GM18858 (cell line): ENCODE measurements around the gene RREB1.
A peak's percentile ranks its signal among the peaks of the same experiment; 100 is the strongest.
"Not testable (repeated sequence)": the region's sequence is repeated elsewhere in the genome, so short reads cannot be mapped to it uniquely, and the experiment has no call there.

Experiments
- ATAC-seq: cut with Tn5 transposase; IDR thresholded peaks from one replicate; pipeline ENCODE4 v1.9.1; 2021; ENCODE audit not compliant: unreplicated experiment

RREB1 gene

DNA sequence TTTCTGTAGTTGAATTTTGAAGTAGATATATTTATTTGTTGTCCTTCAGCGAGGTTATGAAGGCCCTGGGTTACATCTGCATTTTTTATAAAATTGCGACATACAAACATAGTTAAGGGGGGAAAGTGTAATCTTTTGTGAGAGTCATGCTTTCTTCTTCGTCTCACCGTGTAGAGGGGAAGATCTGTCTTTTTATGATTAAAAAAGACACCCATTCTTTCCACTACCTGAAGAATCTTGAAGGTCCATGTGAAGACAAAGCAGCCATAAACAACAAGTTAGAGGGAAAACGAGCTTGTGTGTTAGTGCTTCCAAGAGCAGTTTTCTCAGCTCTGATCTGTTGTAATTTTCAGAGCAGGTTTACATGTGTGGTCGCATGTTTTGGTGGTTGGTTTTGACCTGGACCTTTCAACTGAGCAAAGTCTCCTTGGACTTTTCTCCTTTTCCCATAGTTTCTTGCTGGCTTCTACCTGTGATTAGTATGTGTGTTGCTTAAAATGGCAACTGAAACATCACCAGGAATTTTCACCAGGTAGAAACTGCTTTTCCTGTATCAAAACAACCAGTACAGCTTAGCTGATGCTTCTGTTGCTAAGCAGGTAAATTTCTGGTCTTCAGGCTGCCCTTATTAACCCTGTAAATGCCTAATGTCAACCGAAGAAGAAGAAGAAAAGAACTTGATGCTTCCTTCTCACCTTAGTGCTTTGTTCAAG lies 37.3 kb downstream of the RREB1 start:
- no peak for ATAC-seq

GRCh38 chr6:7145585-7145884 lies 37.8 kb downstream of the RREB1 start:
- no peak for ATAC-seq

DNA sequence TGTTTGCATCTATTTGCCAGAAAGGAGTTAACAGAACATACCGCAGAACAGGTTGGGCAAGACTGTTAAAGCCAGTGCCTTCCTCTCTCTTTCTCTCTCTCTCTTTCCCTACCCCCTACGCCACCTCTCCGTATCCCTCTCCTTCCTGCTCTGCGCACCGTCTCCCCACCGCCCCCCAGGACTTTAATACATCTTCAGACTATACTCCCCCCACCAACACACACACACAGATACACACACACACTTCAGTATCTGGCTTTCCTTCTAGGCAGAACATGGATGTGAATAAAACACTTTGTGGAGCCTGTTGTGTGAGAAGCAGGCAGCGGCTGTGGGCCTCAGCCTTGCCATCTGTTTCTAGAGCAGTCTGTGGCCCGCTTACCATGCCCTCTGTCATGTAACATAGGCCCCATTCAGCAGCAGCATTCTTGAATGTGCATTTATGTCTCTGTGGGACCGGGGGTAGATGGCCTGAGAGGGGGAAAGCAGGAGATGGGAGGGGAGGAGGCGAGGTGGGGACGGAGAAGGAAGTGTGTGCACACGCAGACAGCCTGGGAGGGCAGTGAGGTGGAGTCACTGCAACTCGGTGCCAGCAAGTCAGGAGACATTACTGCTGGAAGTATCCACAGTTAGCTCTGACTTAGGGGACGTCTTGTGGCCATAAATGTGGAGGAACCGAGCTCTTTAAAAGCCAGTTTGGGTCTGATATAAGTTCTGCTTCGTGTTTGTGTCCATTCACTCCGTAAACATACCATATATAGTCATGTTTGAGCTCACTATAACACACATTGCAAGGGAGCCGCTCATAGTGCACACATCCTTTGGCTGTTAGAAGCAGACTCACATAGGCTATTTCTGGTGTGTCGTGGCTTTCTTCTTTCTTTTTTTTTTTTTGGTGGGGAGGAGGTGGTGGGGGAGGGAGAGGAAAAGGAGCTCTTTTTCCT lies 38.4 kb downstream of the RREB1 start:
- ATAC-seq, result peak; percentile 37

GRCh38 chr6:7147051-7147671 lies 39.4 kb downstream of the RREB1 start:
- no peak for ATAC-seq

DNA sequence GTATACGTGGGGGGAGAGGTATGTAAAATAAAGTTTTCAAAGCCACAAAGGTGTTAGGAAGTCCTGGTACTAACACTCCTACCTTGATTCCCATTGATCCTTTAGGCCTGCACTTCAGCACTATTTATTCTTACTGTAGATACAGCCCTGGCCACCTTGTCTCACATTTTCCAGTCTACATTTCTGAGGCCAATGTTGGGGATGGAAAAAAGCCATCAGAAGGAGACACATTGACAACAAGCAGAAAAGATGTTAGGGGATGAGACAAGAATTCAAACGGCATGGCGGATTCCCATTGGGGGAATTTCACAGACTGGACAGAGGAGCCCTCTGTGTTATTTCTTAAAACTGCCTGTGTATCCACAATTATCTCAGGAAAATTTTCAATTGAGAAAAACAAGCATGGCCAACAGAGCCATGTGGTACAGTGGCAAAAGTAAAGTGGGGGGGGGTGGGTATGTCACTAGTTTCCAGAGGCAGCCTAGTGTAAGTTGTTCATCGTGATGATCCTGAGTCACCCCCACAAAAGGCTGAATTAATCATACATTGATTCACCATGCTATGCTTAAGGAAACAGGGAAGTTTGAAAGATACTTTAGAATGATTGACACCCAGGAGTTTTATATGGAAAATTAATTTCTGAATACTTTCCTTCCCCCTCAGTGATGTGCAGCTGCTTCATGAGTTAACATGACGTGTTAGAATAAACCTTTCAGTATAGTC lies 40.5 kb downstream of the RREB1 start:
- no peak for ATAC-seq

DNA sequence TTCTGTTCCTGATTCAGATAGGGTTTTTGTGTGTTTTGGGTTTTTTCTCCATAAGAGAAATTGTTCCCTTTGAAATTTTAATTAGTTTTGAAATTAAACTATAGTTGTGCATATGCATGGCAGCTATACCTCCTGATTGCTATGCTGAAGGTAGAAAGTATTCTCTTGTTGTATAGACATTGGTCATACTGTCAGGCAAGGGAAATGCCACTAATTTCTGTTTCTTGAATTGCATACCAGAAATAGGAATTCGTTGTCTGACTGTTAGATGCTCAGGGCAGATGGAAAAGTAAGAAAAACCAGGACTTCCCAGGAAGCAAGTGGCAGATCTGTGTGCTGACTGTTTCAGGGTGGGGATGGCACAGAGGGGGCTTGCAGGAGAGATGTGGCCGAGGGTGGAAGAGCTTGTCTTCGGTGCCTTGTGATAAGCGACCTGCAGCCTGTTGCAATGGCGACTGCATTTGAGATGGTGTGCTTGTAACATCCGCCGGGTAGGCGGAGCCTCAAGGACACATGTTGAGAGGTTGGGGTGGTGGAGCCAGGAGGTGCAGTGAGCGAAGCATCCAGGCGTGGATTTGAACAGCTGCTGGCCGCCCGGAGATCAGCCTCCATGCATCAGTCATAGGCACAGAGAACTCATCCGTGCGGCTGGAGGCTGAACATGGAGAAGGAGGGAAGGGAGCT lies 42.8 kb downstream of the RREB1 start:
- no peak for ATAC-seq

DNA sequence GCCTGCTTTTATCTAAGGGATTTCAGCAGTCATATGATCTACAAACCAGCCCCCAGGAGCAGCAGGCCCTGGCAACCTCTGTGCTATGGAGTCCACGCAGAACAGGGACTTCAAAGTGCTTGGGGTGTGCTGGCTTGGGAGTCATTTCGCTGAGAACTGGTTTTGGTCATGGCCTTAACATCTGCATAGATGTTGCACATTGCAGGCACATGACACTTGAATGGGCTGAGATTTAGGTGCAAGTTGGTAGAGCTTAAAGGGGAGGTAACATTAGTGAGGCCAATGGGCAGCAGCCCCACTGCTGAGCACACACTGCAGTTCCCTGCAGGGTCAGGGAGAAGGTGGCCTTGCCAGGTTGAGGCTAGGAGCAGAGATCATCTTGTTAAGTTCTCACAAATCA lies 43.6 kb downstream of the RREB1 start:
- ATAC-seq, result no peak

- ATAC-seq, result no peak
Measured at GRCh38 chr6:7152462-7152861, 44.7 kb downstream of the RREB1 start.

DNA sequence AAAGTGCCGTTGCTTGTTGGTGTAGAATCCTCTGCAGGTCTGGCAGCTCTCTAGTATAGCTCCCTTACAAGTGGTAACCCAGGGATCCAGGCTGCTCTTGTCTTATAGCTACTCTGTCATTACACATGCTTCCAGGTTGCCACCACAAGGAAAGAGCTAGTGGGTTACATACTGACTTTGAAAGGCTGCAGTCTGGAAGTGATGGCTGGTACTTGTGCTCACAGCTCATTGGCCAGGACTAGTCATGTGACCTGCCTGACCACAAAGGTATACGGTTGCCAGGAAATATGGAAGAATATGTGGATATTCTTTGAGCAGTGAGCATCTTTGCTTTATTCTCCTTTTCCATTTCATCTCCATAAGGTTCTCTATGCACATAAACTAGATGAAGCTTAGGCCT lies 46.0 kb downstream of the RREB1 start:
- ATAC-seq, result no peak

- ATAC-seq, result peak; percentile 73
Measured at GRCh38 chr6:7154341-7155139, 46.8 kb downstream of the RREB1 start.

DNA sequence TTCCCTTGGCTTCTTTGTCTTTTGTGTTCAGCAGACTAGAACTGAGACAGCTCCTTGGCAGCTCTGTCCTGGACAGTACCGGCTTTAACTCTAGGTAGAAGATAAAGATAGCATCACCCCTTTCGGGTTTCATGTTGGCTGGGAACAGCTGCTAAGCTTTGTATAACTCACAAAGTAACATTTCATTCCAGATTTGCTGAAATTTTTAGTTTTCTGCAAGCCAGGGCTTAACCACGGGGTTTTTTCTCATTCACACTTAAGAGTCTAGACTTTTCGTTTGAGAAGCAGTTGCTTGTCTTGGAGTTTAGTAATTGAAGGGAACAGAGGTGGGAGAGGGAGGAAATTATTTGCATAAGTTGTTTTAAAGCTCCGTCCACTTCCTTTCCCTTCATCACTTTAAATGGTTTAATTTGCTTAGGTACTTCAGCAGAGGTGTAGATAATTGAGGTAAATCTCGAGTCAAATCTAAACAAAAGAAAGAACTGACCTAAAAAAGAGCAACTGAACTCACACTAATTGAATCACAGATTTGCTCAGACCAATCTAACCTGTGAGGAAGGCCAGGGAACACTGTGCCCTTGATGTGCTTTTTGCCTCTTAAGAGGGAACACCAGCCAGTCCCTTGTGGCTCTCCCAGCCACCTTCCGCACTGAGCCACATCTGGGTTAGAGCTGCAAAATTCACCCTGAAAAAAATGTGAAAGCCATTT lies 48.3 kb downstream of the RREB1 start:
- ATAC-seq, result peak; percentile 23

DNA sequence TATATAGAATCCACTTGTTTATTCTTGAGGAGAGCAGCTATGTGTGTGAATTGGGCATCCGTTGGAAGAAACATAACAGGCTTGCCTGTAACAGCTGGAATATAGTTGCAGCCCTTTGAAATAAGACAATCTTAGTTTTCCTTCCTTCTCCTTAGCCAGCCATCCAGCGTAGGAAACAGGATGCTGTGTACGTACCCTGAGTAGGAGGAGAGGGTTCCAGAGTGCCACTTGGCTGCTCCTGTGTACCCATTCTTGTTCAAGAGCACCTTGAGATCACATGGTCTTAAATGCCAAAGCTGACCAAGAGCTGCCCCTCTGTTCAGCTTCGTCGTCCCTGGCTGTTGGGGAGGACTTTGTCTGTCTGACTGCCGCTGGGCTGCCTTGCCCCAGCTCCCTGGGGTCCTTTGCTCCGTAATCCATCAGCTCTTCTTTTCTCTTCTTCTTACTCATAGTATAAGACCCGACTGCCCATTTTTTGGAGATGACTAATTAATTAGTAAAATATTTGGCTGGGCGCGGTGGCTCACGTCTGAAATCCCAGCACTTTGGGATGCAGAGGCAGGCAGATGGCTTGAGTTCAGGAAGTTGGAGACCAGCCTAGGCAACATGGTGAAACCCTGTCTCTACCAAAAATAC lies 49.0 kb downstream of the RREB1 start:
- no peak for ATAC-seq

DNA sequence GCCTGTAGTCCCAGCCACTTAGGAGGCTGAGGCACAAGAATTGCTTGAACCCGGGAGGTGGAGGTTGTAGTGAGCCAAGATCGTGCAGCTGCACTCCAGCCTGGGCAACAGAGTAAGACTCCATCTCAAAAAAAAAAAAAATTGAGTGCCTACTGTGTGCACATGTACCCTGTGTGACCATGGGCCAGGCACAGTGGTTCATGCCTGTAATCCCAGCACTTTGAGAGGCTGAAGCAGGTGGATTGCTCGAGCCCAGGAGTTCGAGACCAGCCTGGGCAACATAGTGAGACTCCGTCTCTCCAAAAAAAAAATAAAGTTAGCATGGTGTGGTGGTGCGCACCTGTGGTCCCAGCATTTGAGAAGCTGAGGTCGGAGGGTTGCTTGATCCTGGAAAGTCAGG lies 49.5 kb downstream of the RREB1 start:
- ATAC-seq, result not testable (repeated sequence)

DNA sequence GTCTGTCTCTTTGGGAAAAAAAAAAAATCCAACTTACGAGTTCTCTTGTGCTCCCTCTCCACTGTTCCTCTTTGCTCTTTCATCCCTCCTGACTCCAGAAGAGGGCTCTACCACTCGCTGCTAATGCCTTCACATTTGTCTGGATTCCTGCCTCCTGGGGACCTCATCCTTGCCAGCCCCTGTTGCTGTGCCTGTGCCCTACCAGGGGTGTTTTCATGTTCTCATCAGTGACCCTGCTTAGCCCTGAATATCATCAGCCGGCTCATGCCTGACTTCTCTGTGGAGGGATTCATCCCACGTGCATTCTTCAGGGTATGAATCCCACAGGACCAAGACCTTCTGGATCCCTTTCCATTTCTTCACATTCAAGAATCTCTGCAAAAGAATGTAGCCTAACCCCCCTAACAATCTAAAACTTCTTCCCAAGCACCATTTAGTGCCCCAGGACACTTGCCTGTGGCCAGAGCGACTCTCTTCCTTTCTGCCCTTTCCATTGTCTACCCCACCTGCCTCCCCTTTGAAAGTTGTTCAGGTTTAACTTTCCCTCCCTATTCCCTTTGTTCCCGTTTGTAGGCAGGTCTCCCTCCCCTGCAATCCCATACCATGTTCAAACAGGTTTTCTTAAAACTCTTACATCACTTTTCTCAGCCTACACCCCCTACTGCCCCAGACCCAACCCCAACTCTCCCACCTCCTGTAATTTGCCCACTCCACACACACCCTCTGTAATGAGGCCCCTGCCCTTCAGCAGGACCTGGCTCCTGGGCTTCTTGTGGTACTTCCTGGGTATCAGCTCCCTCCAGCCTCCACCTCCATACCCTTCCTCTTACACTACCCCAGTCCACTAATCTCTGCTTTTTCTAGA lies 50.2 kb downstream of the RREB1 start:
- no peak for ATAC-seq

GRCh38 chr6:7159790-7160525 lies 52.2 kb downstream of the RREB1 start:
- ATAC-seq, result no peak

DNA sequence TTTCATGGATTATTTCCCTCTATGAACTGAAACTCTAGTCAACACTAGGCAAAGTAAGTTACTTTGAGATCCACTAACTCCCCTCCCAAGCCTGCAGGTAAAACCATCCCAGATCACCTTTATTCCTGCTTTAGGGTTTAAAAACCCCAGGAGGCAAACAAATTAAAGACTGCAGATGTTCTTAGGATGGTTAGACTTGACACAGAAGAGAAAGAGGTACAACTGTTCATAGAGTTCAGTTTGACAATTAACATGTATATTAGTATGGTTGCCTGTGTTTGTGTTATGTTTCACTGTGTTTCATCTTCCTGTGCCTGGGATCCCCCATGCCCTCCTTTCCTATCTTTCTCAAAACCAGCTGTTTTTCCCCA lies 53.5 kb downstream of the RREB1 start:
- no peak for ATAC-seq

DNA sequence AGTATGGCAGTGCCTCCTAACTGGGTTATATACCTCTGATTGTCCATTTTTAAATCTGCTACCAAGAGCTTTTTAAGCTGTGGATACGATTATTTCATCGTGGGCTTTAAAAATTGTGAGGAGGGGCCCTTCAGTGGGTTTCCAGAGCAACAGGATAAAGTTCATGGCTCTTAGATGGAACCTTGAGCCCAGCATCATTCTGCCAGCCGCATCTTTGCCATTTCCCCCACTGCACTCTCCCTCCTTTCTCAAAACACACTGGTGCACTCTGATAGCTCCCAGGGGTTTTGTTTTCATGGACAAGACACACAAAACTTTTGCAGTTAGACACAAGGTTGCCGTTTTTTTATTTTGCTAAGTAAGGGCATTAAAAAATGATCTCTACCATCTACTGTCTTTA lies 54.1 kb downstream of the RREB1 start:
- ATAC-seq, result no peak
